Measurements from ENCODE around the gene ZNF730.

GRCh38 chr19:23071147-23071511 lies 45.7 kb upstream of the ZNF730 start:
- TF ChIP-seq CTCF (conservative IDR thresholded peaks at IDR 0.05; ENCODE audit: low read depth, low read length): no peak
- no peak for TF ChIP-seq RFX5 (IDR thresholded peaks at IDR 0.05; ENCODE audit: low read depth, low read length)
- no peak for TF ChIP-seq MAFK (IDR thresholded peaks at IDR 0.05; ENCODE audit: low read depth, low read length)
- TF ChIP-seq RAD21 (IDR thresholded peaks at IDR 0.05; ENCODE audit: low read length): no peak

Measured in IMR-90 (cell line).